Liver (tissue), 3 donors: ENCODE measurements around the gene TRIO.

ENCODE experiments used
- ATF3 ChIP-seq: IDR thresholded peaks from 2 replicates; pipeline ENCODE4 v1.6.1; 2016; ENCODE audit warnings: antibody characterized with exemption
- CTCF ChIP-seq: fragments of 150-350 bp; IDR thresholded peaks from 2 replicates; pipeline ENCODE4 v1.5.1; 2017; ENCODE audit warnings: improper control_type of control experiment, low read depth, low read length; ENCODE audit not compliant: missing input control
- EGR1 ChIP-seq, 2 donors: IDR thresholded peaks; 2 replicates each; pipeline ENCODE4 v1.6.1; 2016 to 2018; ENCODE audit warnings: antibody characterized with exemption in 2 of 2, low read depth in 2 of 2
- FOXA1 ChIP-seq: IDR thresholded peaks from 2 replicates; pipeline ENCODE4 v1.6.1; 2016; ENCODE audit warnings: antibody characterized with exemption
- JUND ChIP-seq, 2 donors: IDR thresholded peaks; 2 replicates each; pipeline ENCODE4 v1.6.1; 2016; ENCODE audit warnings: antibody characterized with exemption in 2 of 2
- REST ChIP-seq: IDR thresholded peaks from 2 replicates; pipeline ENCODE4 v1.6.1; 2016; ENCODE audit warnings: antibody characterized with exemption, mild to moderate bottlenecking
- SP1 ChIP-seq: IDR thresholded peaks from 2 replicates; pipeline ENCODE4 v1.6.1; 2018; ENCODE audit warnings: antibody characterized with exemption, mild to moderate bottlenecking
- TAF1 ChIP-seq: conservative IDR thresholded peaks from 2 replicates; pipeline ENCODE4 v1.6.1; 2016; ENCODE audit warnings: antibody characterized with exemption, mild to moderate bottlenecking
- YY1 ChIP-seq: IDR thresholded peaks from 2 replicates; pipeline ENCODE4 v1.6.1; 2016; ENCODE audit warnings: antibody characterized with exemption, mild to moderate bottlenecking
- donor health status: healthy.
- donor health status: healthy.

- no peak for TF ChIP-seq CTCF
- TF ChIP-seq ATF3 = no peak
- TF ChIP-seq YY1 = no peak
- no peak for TF ChIP-seq JUND (IDR thresholded peaks at IDR 0.05)
- TF ChIP-seq FOXA1 = no peak
- no peak for TF ChIP-seq EGR1 (IDR thresholded peaks at IDR 0.05; ENCODE audit: low read depth in 2 of 2)
- no peak for TF ChIP-seq REST
- TF ChIP-seq SP1 = no peak
- no peak for TF ChIP-seq TAF1
These were observed 86.0 kb downstream of the TRIO start for GRCh38 chr5:14229181-14229580.
